ENCODE data around the gene PIAS1.

The PIAS1 gene

DNA sequence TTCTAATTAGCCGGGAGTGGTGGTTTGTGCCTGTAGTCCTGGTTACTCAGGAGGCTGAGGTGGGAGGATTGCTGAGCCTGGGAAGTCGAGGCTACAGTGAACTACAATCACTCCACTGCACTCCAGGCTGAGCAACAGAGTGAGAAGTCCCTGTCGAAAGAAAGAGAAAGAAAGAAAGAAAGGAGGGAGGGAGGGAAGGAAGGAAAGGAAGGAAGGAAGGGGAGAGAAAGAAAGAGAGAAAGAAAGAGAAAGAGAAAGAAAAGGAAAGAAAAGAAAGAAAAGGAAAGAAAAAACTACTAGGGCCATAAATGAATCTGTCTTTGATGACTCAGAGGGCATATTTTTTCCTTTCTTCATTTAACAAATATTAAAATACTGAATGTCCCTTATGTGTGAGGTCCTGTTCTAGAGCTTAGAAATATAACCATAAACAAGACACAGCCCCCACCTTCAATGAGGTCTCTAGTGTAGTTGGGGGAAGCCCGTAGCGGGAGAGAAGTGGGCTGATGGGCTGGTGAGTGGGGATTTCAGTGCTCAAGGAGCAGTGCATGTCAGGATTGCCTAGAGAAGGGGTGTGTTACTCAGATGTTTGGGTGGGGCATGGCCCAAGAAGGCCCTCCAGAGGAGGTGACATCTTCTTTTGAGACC lies 35.2 kb upstream of the PIAS1 start:
- TF ChIP-seq, protein P1, sequence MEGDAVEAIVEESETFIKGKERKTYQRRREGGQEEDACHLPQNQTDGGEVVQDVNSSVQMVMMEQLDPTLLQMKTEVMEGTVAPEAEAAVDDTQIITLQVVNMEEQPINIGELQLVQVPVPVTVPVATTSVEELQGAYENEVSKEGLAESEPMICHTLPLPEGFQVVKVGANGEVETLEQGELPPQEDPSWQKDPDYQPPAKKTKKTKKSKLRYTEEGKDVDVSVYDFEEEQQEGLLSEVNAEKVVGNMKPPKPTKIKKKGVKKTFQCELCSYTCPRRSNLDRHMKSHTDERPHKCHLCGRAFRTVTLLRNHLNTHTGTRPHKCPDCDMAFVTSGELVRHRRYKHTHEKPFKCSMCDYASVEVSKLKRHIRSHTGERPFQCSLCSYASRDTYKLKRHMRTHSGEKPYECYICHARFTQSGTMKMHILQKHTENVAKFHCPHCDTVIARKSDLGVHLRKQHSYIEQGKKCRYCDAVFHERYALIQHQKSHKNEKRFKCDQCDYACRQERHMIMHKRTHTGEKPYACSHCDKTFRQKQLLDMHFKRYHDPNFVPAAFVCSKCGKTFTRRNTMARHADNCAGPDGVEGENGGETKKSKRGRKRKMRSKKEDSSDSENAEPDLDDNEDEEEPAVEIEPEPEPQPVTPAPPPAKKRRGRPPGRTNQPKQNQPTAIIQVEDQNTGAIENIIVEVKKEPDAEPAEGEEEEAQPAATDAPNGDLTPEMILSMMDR (IDR thresholded peaks at IDR 0.05; ENCODE audit: low read length): no peak
- TF ChIP-seq EZH2phosphoT487 (IDR thresholded peaks at IDR 0.05; ENCODE audit: low read length) (no peak), EZH2 (optimal IDR thresholded peaks at IDR 0.05; ENCODE audit: low read depth, low read length) (no peak)
- Histone ChIP-seq H3K4me3 (ENCODE audit: low read length) (no peak overlapping the region), H3K9me2 (replicated peaks; ENCODE audit: insufficient read depth, low read length) (no peaks in the 10 kb centered on the region), H3K79me2 (ENCODE audit: low read length) (no peaks in the 10 kb centered on the region), H3F3A (ENCODE audit: insufficient read depth, low read length) (no peaks in the 10 kb centered on the region), H3K4me1 (ENCODE audit: low read length) (no peaks in the 10 kb centered on the region), H2AFZ (ENCODE audit: low read length) (no peak overlapping the region), H3K9me3 (replicated peaks; ENCODE audit: insufficient read depth, low read length) (no peaks in the 10 kb centered on the region), H3K27ac (ENCODE audit: low read length) (no peak overlapping the region), H3K27me3 (replicated peaks; ENCODE audit: insufficient read depth, low read length) (no peaks in the 10 kb centered on the region), H3K36me3 (replicated peaks; ENCODE audit: insufficient read depth, low read length) (no peaks in the 10 kb centered on the region), H3K4me2 (ENCODE audit: low read depth, low read length) (no peak overlapping the region), H3K9ac (ENCODE audit: low read length) (no peak overlapping the region), H4K20me1 (ENCODE audit: insufficient read depth, low read length) (no peaks in the 10 kb centered on the region)
- no peak for DNase-seq

DNA sequence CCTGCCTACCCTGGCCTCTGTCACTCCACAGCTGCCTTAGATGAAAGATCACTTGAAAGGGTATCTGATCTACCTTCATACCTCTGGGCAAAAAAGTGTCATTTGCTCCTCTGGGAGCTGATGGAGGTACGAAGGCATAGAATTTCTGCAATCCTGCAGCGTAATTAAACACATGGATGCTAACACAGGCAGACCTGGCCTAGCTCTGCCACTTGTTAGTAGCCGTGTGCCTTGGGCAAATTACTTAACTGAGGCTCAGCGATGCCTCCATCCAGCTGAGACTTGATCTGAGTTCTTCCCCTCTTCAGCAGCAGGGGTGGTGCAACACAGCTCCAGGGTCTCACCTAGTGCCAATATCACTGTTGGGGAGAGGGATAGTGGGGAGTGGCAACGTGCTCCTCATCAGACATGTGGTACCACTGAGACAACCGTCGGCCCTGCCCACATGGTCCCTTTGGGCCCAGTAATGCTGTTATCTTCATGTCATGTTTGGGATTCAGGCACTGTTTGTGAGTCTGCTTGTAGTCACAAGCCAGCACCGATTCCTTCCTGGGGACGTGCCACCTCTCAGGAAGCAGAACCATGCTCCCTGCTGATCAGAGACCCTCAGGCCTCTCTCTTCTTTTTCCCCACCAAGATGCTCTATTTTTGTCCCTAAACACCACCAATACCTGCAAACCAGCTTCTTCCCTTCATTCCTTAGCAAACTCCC lies 34.1 kb upstream of the PIAS1 start:
- Histone ChIP-seq H3K36me3 (replicated peaks; ENCODE audit: insufficient read depth, low read length) (no peaks in the 10 kb centered on the region), H3K9ac (ENCODE audit: low read length) (no peak overlapping the region), H2AFZ (ENCODE audit: low read length) (no peak overlapping the region), H3K4me3 (ENCODE audit: low read length) (no peak overlapping the region), H3K79me2 (ENCODE audit: low read length) (no peaks in the 10 kb centered on the region), H3K9me2 (replicated peaks; ENCODE audit: insufficient read depth, low read length) (no peaks in the 10 kb centered on the region), H3K4me1 (ENCODE audit: low read length) (no peaks in the 10 kb centered on the region), H3K4me2 (ENCODE audit: low read depth, low read length) (no peak overlapping the region), H3K27ac (ENCODE audit: low read length) (no peak overlapping the region), H4K20me1 (ENCODE audit: insufficient read depth, low read length) (no peaks in the 10 kb centered on the region), H3K9me3 (replicated peaks; ENCODE audit: insufficient read depth, low read length) (no peaks in the 10 kb centered on the region), H3F3A (ENCODE audit: insufficient read depth, low read length) (no peaks in the 10 kb centered on the region), H3K27me3 (replicated peaks; ENCODE audit: insufficient read depth, low read length) (no peaks in the 10 kb centered on the region)
- no peak for DNase-seq
- no peak for TF ChIP-seq EZH2 (optimal IDR thresholded peaks at IDR 0.05; ENCODE audit: low read depth, low read length)
- TF ChIP-seq, protein P1 (IDR thresholded peaks at IDR 0.05; ENCODE audit: low read length): no peak
- no peak for TF ChIP-seq EZH2phosphoT487 (IDR thresholded peaks at IDR 0.05; ENCODE audit: low read length)

DNA sequence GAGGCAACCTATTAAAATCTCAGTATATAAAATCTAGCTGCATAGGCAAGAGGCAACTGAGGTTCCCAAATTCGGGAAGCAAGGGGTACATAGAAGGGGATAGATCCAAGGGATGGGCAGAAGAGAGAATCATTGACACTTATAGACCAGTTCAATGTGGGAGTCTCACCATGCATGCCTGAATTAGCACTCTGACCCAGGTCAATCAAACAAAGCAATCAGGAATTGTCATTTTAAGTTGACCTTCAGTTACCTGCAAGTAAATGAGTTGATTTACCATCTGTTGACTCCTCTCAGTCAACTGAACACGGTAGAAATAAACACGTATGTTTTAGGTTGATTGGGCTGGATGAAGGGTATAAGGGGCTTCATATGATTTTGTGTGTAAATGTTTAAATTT lies 33.4 kb upstream of the PIAS1 start:
- Histone ChIP-seq H3K27me3 (replicated peaks; ENCODE audit: insufficient read depth, low read length) (no peaks in the 10 kb centered on the region), H3K27ac (ENCODE audit: low read length) (no peak overlapping the region), H3K9ac (ENCODE audit: low read length) (no peak overlapping the region), H3K36me3 (replicated peaks; ENCODE audit: insufficient read depth, low read length) (no peaks in the 10 kb centered on the region), H3K79me2 (ENCODE audit: low read length) (no peaks in the 10 kb centered on the region), H3K9me2 (replicated peaks; ENCODE audit: insufficient read depth, low read length) (no peaks in the 10 kb centered on the region), H3K9me3 (replicated peaks; ENCODE audit: insufficient read depth, low read length) (no peaks in the 10 kb centered on the region), H3K4me1 (ENCODE audit: low read length) (no peaks in the 10 kb centered on the region), H2AFZ (ENCODE audit: low read length) (no peak overlapping the region), H4K20me1 (ENCODE audit: insufficient read depth, low read length) (no peaks in the 10 kb centered on the region), H3K4me3 (ENCODE audit: low read length) (no peak overlapping the region), H3F3A (ENCODE audit: insufficient read depth, low read length) (no peaks in the 10 kb centered on the region), H3K4me2 (ENCODE audit: low read depth, low read length) (no peak overlapping the region)
- no peak for DNase-seq
- TF ChIP-seq EZH2 (optimal IDR thresholded peaks at IDR 0.05; ENCODE audit: low read depth, low read length): no peak
- TF ChIP-seq, protein P1 (IDR thresholded peaks at IDR 0.05; ENCODE audit: low read length): no peak
- TF ChIP-seq EZH2phosphoT487 (IDR thresholded peaks at IDR 0.05; ENCODE audit: low read length): no peak
